Heart left ventricle (tissue), 16 donors: ENCODE measurements around the gene DNAAF5. TPM values are rescaled to one million over a fixed set of nuclear protein-coding genes. Genes with fewer than 3 reads are reported as not detected.

Experiments
- ATAC-seq, 4 donors: fragments of 200-7000 bp; cut with Tn5 transposase; one replicate each; pipeline ENCODE4 v1.9.1; 2020 to 2022; ENCODE audit warnings: moderate library complexity in 4 of 4, mild to moderate bottlenecking in 3 of 4, moderate number of reproducible peaks in 1 of 4
- DNase-seq, 5 donors: peaks; one replicate each; pipeline ENCODE4 v3.0.0-alpha.2; 2020
- H3K27ac ChIP-seq, 12 donors: fragments of 200-600 bp; sonication (generic) in 4 of 12; one replicate each; pipeline versions ENCODE4 v1.5.0 to v1.8.0; 2016 to 2022; ENCODE audit warnings: mild to moderate bottlenecking in 2 of 12
- H3K27me3 ChIP-seq, 9 donors: fragments of 200-600 bp; sonication (generic) in 2 of 9; one replicate each; pipeline versions ENCODE4 v1.5.1 to v1.8.0; 2016 to 2022; ENCODE audit warnings: mild to moderate bottlenecking in 3 of 9
- H3K36me3 ChIP-seq, 9 donors: fragments of 200-600 bp; sonication (generic) in 2 of 9; one replicate each; pipeline versions ENCODE4 v1.5.0 to v1.8.0; 2018 to 2022; ENCODE audit warnings: mild to moderate bottlenecking in 2 of 9
- H3K4me1 ChIP-seq, 12 donors: fragments of 200-600 bp; sonication (generic) in 4 of 12; one replicate each; pipeline versions ENCODE4 v1.5.0 to v1.8.0; 2016 to 2022; ENCODE audit warnings: mild to moderate bottlenecking in 3 of 12
- H3K4me3 ChIP-seq, 12 donors: fragments of 200-600 bp; sonication (generic) in 4 of 12; one replicate each; pipeline versions ENCODE4 v1.5.0 to v1.8.0; 2017 to 2022; ENCODE audit warnings: mild to moderate bottlenecking in 9 of 12, moderate library complexity in 4 of 12
- H3K9me3 ChIP-seq, 12 donors: fragments of 200-600 bp; sonication (generic) in 4 of 12; one replicate each; pipeline versions ENCODE4 v1.5.0 to v1.8.0; 2016 to 2022; ENCODE audit warnings: mild to moderate bottlenecking in 1 of 12
- POLR2A ChIP-seq, 2 donors: fragments of 450-650 bp; IDR thresholded peaks; one replicate each; pipeline ENCODE4 v1.6.1; 2017; ENCODE audit warnings: antibody characterized with exemption in 2 of 2, mild to moderate bottlenecking in 2 of 2, moderate library complexity in 2 of 2
- WGBS, 4 donors: extraction: QIAGEN DNeasy Blood & Tissue Kit in 2 of 4; methylation state at CpG; one replicate each; pipeline versions ENCODE4 v1.1.5 to v1.1.7; 2013 to 2018; 5-methylcytosine and 5-hydroxymethylcytosine counted together
- intact Hi-C, 10 donors: fragments of 100-400 bp; cut with DNase I; formaldehyde crosslinking; loops; one replicate each; pipeline versions ENCODE4 v1.11.1 to v1.14.2; 2022
- polyA plus RNA-seq, 2 donors: library from polyadenylated mRNA; stranded (reverse); fragments of 200-250 nt; gene quantifications; one replicate each; pipeline ENCODE4 v1.2.3, GENCODE V29; 2013
- total RNA-seq, 9 donors: library from RNA; depleted of rRNA in 2 of 9; stranded (reverse); fragments of >200 nt in 2 of 9; fragmentation: NEBNext Ultra II Directional in 3 of 9; extraction: Animal tissue kit (Norgen Biotek cat#: 25700) in 3 of 9; gene quantifications; one replicate each; pipeline versions ENCODE4 v1.1.0 to v1.2.4, GENCODE V29; 2016 to 2023
- TF ChIP-seq, protein P1 (sequence below), 12 donors: fragments of 200-600 bp; sonication (generic) in 4 of 12; IDR thresholded peaks; one replicate each; pipeline versions ENCODE4 v1.5.0 to v1.8.0; 2018 to 2022; ENCODE audit warnings: antibody characterized with exemption in 12 of 12, mild to moderate bottlenecking in 5 of 12
- donor health status: ischemic (EF 13 %, LVEDD 7.1; RV severe dilation, severe dysfunction).
- donor health status: healthy with polysubstance abuse.
- donor health status: DM: no; HTN: yes; CAD: no.
- donor health status: DM: no; HTN: no; CAD: no.
- donor health status: ischemic (EF 25% LVEDD 6.9; RV normal size, moderate dysfunction).
- donor health status: ischemic (EF 25% LVEDD 5.7; RV mildly dilated, moderate dysfunction).
- donor health status: healthy.
- donor health status: DM: yes; HTN: yes; CAD: no.
- donor health status: ischemic (EF 35%, LVEDD 5.7; RV mildly dilated, moderate dysfunction).
- donor health status: nonischemic (EF 11% LVEDD 7.7; RV severe dilation, severe dysfunction).
- donor health status: DM: yes; HTN: yes; CAD: no.
- donor health status: PGD.
- donor health status: ischemic (EF 29% LVEDD 5.4; RV normal size, mild dysfunction).
- donor health status: nonischemic (EF 23%, LVEDD 6.1; RV moderate dilation, normal function).

DNAAF5 gene
- total and polyA plus RNA-seq, 11 donors, result 7.2 to 45.8 (median 23.5) TPM

DNA sequence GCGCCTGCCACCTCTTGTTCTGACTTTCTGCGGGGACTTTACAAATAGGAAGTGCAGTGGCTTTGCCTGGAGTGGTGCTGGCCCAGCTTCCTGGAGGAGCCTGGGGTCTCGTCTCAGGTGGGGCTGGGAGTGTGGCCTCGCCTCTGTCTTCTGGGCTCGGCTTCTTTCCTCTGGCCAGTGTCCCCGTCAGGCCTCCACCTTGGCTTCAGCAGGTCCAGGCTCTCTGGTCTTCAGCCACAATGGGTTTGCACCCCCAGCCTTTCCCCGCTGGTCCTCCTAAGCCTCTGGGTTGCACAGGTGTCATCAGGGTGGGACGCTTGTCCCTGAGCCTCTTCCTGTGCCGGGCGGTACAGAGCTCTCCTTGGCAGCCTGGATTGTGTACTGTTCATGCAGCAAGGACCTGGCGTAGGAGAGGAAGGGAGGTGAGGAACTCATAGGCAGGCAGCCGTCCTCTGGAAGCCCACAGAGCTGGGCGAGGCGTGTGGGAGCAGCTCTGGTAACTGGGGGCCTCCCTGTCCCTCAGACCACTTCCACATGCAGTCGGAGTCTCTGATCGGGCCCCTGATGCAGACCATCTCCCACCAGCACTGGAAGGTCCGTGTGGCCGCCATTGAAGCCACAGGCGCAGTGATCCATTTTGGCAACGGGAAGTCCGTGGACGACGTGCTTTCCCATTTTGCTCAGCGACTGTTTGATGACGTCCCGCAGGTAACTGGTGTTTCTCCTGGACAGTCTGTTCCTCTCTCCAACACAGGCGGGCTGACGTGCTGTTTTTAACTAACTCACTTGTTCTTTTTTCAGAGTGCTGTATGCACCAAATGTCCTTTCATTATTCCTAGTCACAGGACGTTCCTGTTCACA lies 2.9 kb downstream of the DNAAF5 start:
- Histone ChIP-seq H3K36me3 (peaks cover 0 to 38% (median 7%) of the 10 kb centered on the region in 9 donors), H3K4me1 (peaks cover 3 to 49% (median 33%) of the 10 kb centered on the region in 12 donors), H3K27me3 (no peaks in the 10 kb centered on the region), H3K9me3 (peaks cover 0 to 11% (median 5%) of the 10 kb centered on the region in 12 donors), H3K27ac (peak overlapping the region in 3 of 12 donors; percentile 85 to 93 (median 90)), H3K4me3 (no peak overlapping the region)
- WGBS, 4 donors, result 90 to 94% (median 92%) methylated on average over 20 to 29 of the region's 29 CpGs
- DNase-seq, result no peak
- intact Hi-C loops, result loop anchor here in 5 of 10 donors (5.0 to 10.0 kb wide), 6 partner anchors 62 to 212 kb away; partner anchors contain the start of gene PDGFA (in 1 of the 5)
- ATAC-seq, result no peak
- TF ChIP-seq, protein P1, sequence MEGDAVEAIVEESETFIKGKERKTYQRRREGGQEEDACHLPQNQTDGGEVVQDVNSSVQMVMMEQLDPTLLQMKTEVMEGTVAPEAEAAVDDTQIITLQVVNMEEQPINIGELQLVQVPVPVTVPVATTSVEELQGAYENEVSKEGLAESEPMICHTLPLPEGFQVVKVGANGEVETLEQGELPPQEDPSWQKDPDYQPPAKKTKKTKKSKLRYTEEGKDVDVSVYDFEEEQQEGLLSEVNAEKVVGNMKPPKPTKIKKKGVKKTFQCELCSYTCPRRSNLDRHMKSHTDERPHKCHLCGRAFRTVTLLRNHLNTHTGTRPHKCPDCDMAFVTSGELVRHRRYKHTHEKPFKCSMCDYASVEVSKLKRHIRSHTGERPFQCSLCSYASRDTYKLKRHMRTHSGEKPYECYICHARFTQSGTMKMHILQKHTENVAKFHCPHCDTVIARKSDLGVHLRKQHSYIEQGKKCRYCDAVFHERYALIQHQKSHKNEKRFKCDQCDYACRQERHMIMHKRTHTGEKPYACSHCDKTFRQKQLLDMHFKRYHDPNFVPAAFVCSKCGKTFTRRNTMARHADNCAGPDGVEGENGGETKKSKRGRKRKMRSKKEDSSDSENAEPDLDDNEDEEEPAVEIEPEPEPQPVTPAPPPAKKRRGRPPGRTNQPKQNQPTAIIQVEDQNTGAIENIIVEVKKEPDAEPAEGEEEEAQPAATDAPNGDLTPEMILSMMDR (IDR thresholded peaks at IDR 0.05), result no peak
- TF ChIP-seq POLR2A (IDR thresholded peaks at IDR 0.05), result no peak

DNA sequence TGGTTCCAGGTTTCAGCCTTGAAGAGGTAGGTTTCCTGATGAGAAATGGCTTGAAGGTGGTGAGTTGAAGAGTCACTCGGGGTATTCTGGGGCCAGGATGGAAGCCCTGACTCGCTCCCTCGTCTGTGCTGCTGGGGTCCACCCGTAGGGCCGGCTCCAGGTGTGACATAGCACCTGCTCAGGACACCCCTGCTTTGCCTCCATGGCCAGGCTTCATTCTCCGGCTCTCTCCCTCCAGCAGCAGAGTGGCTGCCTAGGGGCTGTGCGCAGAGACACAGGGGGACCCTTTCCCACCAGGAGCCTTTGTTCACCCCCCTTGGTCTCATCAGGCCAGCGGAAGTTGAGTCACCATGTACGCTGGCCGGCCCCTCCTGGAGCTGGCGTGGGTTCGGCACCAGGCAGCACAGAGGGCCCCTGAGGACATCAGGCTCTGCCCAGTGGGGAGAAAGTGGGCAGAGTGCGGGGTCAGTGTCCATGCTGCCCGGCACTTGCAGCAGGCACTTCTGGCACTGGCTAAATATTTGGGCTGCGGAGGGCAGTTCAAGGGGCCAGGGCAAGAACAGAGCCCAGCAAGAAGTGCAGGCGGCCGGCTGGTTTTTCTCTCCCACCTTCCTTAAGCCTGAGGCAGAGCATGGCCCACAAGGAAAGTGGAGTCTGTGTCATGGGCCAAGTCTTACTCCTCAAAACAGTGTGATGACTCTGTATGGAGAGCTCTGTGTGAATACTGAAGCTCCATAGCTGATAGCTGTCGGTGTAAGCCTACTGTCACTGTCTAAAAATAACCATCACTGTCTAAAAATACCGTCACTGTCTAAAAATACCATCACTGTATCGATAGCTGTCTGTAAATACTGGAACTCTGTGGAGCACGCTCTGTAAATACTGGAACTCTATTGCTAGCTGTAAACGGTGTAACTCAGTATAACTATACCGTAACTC lies 4.3 kb downstream of the DNAAF5 start:
- ATAC-seq (peak; percentile 74 to 88 (median 78)), DNase-seq (peak in 1 of 5 donors; percentile 46)
- peaks cover 3 to 47% (median 31%) of the 10 kb centered on the region in 12 donors for H3K4me1 ChIP-seq
- H3K27ac ChIP-seq, result peak overlapping the region; percentile 14 to 93 (median 84)
- intact Hi-C loops, result loop anchor here in 7 of 10 donors (5.0 to 10.0 kb wide), 5 partner anchors 63 to 398 kb away; no protein-coding TSS in a partner anchor
- peak overlapping the region in 1 of 12 donors; percentile 13 for H3K4me3 ChIP-seq
- no peak for TF ChIP-seq POLR2A (IDR thresholded peaks at IDR 0.05)
- TF ChIP-seq, protein P1 (IDR thresholded peaks at IDR 0.05), result no peak
- H3K27me3 ChIP-seq, result no peaks in the 10 kb centered on the region
- WGBS, 4 donors, result 61 to 68% (median 66%) methylated on average over 19 to 23 of the region's 23 CpGs
- H3K36me3 ChIP-seq, result peaks cover 0 to 43% (median 7%) of the 10 kb centered on the region in 9 donors
- peaks cover 0 to 17% (median 9%) of the 10 kb centered on the region in 12 donors for H3K9me3 ChIP-seq

DNA sequence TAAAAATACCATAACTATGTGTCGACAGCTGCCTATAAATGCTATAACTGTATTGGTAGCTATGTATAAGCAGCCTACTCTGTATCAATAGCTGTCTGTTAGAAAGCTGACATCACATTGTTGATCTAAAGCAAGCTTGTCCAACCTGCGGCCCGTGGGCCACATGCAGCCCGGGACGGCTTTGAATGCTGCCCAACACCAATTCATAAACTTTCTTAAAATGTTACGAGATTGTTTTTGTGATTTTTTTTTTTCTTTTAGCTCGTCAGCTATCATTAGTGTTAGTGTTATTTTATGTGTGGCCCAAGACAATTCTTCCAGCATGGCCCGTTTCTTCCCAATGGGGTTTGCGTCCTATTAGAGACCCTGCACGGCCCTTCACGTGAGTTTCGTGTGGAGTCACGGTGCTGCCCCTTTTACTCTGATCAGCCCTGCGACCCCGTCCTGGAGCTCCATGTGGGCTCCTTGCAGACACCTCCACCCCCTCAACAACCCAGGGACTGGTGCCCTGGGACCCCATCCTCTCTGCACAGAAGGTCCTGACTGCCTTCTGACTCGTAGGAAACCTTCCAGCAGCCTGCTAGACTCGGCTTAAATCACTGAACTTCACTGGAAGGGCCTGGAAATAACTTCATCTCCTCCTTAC lies 5.1 kb downstream of the DNAAF5 start:
- Histone ChIP-seq H3K36me3 (peaks cover 0 to 43% (median 7%) of the 10 kb centered on the region in 9 donors), H3K27ac (peak overlapping the region in 11 of 12 donors; percentile 35 to 93 (median 85)), H3K27me3 (no peaks in the 10 kb centered on the region), H3K4me3 (peak overlapping the region in 1 of 12 donors; percentile 13), H3K4me1 (peaks cover 3 to 41% (median 25%) of the 10 kb centered on the region in 12 donors), H3K9me3 (peaks cover 0 to 17% (median 9%) of the 10 kb centered on the region in 12 donors)
- intact Hi-C loops, result loop anchor here in 8 of 10 donors (1.0 to 10.0 kb wide), 7 partner anchors 64 to 399 kb away; no protein-coding TSS in a partner anchor
- DNase-seq, result no peak
- TF ChIP-seq, protein P1 (IDR thresholded peaks at IDR 0.05), result no peak
- TF ChIP-seq POLR2A (IDR thresholded peaks at IDR 0.05), result no peak
- 71 to 77% (median 73%) methylated on average over 17 of the region's 17 CpGs for WGBS, 4 donors
- ATAC-seq, result peak in 1 of 4 donors; percentile 3
